Stimulated activated naive CD8-positive, alpha-beta T cell treated with anti-CD3 and anti-CD28 coated beads, Interleukin-15, Interleukin-2, amounts not matched to agents 100 U/mL and 50 U/mL, for 24 hours (primary cell): ENCODE results near the gene SFRP5.

Experiments used
- ATAC-seq: fragments of 150-1000 bp; cut with Tn5 transposase; one replicate; pipeline ENCODE4 v1.10.0; 2021
- DNase-seq: peaks from one replicate; pipeline ENCODE4 v3.0.0; 2021

Gene SFRP5

DNA sequence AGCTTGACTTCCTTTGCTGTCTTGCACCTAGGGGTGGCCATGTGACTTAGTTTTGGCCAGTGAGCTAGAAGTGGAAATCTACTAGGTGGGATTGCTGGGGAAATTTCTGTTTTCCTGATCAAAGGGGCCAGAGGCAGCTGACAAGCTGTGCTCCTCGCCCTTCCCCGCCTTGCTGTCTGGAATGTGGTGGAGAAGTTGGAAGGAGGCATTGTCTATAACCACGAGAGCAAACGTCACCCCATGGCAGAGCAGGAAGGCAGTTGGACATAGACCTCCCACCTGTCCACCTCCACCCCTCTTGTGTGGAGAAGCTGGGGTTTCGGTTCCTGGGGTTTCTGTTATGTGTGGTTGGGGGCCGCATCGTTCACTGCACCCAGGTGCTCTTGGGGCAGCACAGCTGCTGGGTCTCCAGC is 7.3 kb downstream of the SFRP5 start:
- ATAC-seq (no peak), DNase-seq (no peak)

- ATAC-seq = no peak
Observed at GRCh38 chr10:97763947-97764346, 7.9 kb downstream of the SFRP5 start.

GRCh38 chr10:97763411-97763810 is 8.4 kb downstream of the SFRP5 start:
- no peak for ATAC-seq
- DNase-seq = no peak

More at GRCh38 chr10:97763947-97764346, 7.9 kb downstream of the SFRP5 start:
- no peak for DNase-seq

DNA sequence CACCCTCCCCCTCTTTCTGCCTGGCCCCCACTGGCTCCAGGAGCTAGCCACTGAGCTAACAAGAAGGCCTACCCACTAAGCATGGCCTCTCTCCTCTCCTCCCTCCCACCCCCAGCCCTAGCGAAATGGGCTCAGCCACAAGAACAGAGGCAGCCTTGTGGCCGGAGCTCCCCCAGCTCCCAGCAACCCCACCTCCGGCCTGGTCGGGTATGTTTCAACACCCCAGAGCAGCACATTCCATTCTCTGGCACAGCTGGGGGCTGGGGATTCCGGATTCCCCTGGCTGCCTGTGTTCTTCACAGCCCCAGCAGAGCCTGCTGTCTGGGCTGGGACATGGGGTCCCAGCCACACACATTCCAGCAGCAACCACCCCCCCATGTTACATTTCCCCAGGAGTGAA is 9.0 kb downstream of the SFRP5 start:
- no peak for DNase-seq
- ATAC-seq = no peak

- ATAC-seq = no peak
Observed at GRCh38 chr10:97762056-97762455, 9.7 kb downstream of the SFRP5 start.

DNA sequence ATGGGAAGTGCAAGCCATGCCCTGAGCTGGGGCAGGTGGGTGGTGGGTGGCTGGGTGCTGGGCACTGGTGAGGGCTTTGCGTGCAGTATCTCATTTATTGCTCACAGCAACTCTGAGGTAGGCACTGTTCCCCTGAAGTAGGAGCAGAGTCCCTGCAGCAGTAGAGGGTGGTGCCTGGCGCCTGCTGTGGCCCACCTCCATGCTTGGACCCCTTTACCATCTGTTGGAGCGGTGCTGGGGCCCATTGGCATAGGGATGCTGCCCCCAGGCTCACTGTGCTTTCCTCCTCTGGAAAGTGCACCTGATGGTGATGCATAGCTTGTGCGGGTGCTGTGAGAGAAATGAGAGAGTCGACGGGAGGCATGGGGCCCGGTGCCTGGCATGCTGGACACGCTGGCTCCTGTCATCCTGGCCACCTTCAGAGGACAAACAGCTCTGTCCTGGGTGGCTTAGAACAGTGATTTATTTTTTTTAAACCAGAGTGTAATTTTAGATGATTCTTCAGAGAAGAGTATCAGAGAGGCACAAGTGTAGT is 10.4 kb downstream of the SFRP5 start:
- ATAC-seq (no peak), DNase-seq (no peak)

More at GRCh38 chr10:97762056-97762455, 9.7 kb downstream of the SFRP5 start:
- DNase-seq = no peak

- DNase-seq (no peak), ATAC-seq (no peak)
Observed at GRCh38 chr10:97760461-97761257, 11.1 kb downstream of the SFRP5 start.

DNA sequence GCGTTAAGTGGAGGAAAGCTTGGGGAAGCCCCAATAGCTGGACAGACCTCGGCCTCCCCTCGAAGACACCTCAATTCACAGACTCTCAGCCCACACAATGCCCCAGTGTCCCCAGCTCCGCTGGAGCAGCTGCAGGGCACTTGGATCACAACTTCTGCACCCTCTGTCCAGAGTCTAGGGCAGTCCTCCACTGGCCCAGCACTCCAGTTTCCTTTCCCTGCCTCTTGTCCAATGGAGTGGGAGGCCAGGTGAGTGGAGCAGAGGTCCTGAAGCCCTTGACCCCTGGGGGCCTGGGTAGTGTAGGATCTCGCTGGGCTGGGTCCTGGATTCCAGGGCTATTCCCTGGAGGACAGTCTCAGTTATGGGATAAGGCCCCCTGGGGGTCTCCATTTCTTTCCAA is 11.9 kb downstream of the SFRP5 start:
- no peak for DNase-seq

GRCh38 chr10:97759158-97759887 is 12.5 kb downstream of the SFRP5 start:
- peak; percentile 62 for ATAC-seq
- DNase-seq = peak; percentile 69

More for the DNA sequence above, 11.9 kb downstream of the SFRP5 start:
- no peak for ATAC-seq

- DNase-seq (no peak), ATAC-seq (no peak)
Observed at GRCh38 chr10:97757471-97757870, 14.3 kb downstream of the SFRP5 start.

DNA sequence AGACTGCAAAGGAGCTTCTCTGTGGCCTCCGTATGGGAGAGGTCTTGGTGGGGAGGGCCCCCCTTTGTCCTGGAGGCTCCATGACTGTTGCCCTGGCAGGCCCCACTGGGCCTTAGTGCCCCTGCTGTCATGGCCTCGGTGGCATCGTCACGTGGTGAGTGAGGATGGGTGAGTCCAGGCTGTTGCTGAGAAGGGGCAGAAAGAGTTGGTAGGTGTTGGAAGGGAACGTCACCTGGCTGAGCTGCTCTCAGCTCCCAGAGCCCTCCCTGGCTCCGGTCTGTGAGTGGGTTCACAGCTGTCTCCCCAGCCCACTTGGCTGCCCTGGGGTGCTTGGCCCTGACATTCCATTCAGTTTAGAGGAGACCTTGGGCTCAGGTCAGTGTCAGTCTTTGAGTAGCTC is 16.1 kb downstream of the SFRP5 start:
- no peak for DNase-seq
- no peak for ATAC-seq

DNA sequence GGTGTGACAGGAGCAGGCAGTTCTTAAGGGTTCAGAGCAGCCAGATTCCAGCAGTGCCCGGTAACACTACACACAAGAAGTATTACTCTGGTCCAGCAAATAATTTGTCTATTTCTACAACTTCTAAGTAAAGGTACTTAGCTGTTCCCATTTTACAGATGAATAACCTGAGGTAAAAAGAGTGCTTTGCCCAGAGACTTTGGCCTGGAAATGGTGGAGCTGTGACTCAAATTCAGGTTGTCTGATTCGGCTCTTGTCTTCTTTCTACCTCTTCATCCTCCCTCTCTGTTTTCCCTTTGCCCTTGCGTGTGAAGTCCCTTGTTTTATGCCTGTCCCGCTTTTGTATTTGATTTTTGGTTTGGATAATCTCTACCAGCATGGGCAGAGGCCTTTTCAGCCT is 17.1 kb downstream of the SFRP5 start:
- DNase-seq (no peak), ATAC-seq (no peak)

DNA sequence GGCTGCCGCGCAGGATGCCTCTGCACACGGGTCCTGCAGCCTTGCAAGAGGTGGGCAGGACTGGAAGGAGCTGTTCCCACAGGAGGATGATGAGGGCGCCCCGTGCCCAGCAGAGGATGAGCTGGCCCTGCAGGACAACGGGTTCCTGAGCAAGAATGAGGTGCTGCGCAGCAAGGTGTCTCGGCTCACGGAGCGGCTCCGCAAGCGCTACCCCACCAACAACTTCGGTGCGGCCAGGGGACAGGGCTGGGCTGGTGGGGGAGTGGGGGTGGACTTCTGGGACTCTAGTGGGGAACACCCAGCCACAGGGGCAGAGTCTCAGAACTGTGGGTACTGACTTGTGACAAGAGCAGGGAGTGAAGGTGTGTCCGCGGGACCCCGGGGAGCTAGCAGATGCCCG is 18.8 kb downstream of the SFRP5 start:
- DNase-seq = no peak
- ATAC-seq = no peak

DNA sequence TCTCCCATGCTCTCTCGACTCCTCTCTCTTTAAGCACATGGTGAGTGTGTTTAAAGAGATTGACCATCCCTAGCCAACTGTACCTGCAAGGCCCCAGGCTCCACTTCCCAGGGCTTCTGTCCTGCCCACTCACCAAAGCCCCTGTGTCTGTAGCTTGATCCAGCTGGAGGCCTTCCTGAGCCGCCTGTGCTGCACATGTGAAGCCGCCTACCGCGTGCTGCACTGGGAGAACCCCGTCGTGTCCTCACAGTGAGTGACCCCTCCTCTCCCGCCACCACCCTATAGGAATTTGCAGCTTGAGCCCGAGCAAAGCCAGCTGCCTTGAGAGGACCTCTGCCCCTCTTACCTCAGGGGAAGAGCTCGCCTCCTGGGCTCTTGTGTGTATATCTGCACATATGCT is 23.7 kb downstream of the SFRP5 start:
- ATAC-seq (no peak), DNase-seq (no peak)

GRCh38 chr10:97747573-97747972 is 24.2 kb downstream of the SFRP5 start:
- ATAC-seq = no peak
- DNase-seq = no peak

DNA sequence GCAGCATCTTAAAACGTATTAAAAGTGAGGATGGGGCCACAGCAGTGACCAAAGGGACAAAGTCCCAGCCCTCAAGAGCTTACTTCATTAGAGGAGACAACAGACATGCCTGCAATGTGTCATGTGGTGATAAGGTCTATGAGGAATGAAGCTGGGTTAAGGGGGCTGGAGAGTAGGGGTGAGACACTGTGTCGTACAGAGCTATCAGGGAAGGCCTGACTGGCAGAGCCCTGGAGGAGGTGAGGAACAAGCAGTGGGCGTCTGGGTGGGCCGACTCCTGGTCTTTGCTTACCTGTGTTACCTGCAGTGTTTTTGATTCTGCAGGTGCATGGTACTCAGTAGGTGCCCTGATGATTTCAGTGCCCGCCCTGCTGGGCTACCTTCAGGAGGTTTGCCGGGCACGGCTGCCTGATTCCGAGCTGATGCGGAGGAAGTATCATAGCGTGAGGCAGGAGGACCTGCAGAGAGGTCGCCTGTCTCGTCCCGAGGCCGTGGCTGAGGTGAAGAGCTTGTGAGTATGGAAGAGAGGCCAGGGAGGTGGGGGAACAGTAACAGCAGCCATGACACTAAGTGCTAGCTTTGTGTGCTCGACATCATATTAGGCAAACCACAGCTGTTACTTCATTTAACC is 27.3 kb downstream of the SFRP5 start:
- no peak for DNase-seq
- ATAC-seq = no peak

DNA sequence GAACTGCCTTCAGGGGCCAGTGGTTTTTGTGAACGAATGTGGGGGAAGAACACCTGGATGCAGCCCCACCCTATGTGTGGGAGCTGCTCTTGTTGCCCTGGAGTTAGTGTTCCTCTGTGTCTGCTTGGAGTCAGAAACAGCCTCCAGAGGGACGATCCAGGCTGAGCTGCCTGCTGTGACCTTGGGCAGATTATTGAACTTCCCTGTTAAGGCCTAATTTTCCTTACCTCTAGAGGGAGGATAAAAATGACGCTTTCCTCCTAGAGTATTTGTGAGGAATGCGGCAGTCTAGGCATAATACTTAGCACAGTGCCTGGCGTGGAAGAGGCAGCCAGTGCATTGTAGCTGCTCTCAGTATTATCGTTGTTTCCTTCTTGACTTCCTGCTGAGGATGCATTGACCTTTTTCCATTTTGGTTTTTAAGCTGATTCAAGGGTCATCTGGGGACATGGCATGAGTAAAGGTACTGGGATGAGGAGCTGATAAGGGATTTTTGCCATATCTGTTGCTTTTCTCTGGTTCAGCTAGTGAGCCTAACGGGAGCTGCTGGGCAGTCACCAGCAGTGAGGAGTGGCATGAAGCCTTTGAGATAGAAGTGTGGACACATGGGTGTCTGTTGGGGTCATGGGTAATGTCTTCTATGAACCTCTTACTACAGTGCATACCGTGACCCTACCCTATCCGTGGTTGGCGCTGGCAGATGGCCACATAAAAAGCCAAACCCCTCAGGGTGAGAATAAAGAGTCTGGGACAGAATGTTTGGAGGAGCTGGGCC is 28.4 kb downstream of the SFRP5 start:
- ATAC-seq = no peak
- no peak for DNase-seq

GRCh38 chr10:97740613-97741012 is 31.2 kb downstream of the SFRP5 start:
- no peak for ATAC-seq
- no peak for DNase-seq

DNA sequence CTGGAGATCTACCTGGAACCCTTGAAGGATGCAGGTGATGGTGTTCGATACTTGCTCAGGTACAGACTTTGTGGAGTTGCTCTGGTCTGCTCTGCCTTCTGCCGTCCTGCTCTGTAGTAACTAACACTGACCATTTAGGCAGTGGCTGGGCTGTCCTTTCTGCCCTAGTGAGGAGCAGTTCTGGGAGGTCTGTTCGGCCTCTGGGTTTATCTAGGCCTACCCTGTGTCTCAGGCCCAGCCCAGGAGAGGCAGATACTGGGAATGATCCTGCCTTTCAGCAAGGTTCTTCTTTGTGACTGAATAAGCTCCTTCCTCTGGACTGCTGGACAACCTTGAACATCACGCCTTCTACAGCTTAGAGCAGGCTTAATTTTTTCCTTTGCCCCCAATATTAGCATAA is 33.2 kb downstream of the SFRP5 start:
- ATAC-seq (no peak), DNase-seq (no peak)

DNA sequence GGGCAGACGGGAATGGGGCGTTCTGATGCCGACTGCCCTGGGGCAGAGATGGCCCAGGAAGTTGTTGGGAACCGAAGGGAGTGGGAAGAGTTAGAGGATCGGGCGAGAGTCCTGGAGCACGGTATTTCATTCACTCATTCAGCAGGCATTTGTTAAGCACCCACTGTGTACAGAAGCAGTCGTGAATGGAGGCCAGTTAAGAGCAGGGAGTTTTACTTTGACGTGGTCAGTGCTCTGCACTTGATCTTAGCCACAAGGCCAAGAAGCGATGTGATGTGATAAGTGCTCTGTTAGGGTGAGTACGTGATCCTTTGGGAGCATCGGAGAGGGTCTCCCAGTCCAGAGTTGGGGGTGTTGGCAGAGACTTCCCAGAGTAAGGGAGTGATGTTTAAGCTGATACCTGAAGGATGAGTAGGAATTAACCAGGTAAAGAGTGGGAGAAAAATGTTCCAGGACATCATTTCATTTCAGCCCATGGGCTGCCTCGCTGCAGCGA is 34.0 kb downstream of the SFRP5 start:
- DNase-seq (no peak), ATAC-seq (peak; percentile 7)

- ATAC-seq (peak; percentile 85), DNase-seq (peak; percentile 99)
Observed at GRCh38 chr10:97736902-97737769, 34.7 kb downstream of the SFRP5 start, which contains the start of gene ZFYVE27. Gene ZFYVE27 (plus strand): TSS chr10:97737128. CDS start chr10:97738478, 1,350 bp downstream.
